H9 (cell line): Measurements from ENCODE around the gene MAPKAP1. TPM values are rescaled to one million over a fixed set of nuclear protein-coding genes. Genes with fewer than 3 reads are reported as not detected.
A peak's percentile ranks its signal among the peaks of the same experiment; 100 is the strongest.

Experiments
- DNase-seq: peaks from one replicate; pipeline ENCODE4 v3.0.0-alpha.2; 2017
- H2AFZ ChIP-seq: one replicate; pipeline ENCODE4 v1.6.1; 2013; ENCODE audit warnings: mild to moderate bottlenecking, low read length, control low read depth, moderate library complexity
- H2AK5ac ChIP-seq: 2 replicates; pipeline ENCODE4 v1.6.1; 2013; ENCODE audit warnings: low read length, control low read depth, mixed read lengths; ENCODE audit not compliant: insufficient read length
- H2BK120ac ChIP-seq: one replicate; pipeline ENCODE4 v1.6.1; 2013; ENCODE audit warnings: low read depth, mild to moderate bottlenecking, low read length, control low read depth, inconsistent platforms; ENCODE audit not compliant: poor library complexity, severe bottlenecking
- H2BK12ac ChIP-seq: 2 replicates; pipeline ENCODE4 v1.6.1; 2013; ENCODE audit warnings: low read length, control low read depth, mixed read lengths, low read depth; ENCODE audit not compliant: insufficient read length
- H2BK15ac ChIP-seq: 2 replicates; pipeline ENCODE4 v1.6.1; 2013; ENCODE audit warnings: low read depth, low read length, control low read depth
- H2BK20ac ChIP-seq: one replicate; pipeline ENCODE4 v1.6.1; 2013; ENCODE audit warnings: low read depth, mild to moderate bottlenecking, low read length, control low read depth, inconsistent platforms; ENCODE audit not compliant: poor library complexity, severe bottlenecking
- H2BK5ac ChIP-seq: 2 replicates; pipeline ENCODE4 v1.6.1; 2013; ENCODE audit warnings: low read length, control low read depth, mixed read lengths; ENCODE audit not compliant: insufficient read length
- H3K14ac ChIP-seq: 2 replicates; pipeline ENCODE4 v1.6.1; 2013; ENCODE audit warnings: low read length, control low read depth; ENCODE audit not compliant: insufficient read depth
- H3K18ac ChIP-seq: 2 replicates; pipeline ENCODE4 v1.6.1; 2013; ENCODE audit warnings: low read depth, mild to moderate bottlenecking, mixed read lengths, low read length, control low read depth; ENCODE audit not compliant: insufficient read length
- H3K23ac ChIP-seq: 2 replicates; pipeline ENCODE4 v1.6.1; 2013; ENCODE audit warnings: low read length, control low read depth, mixed read lengths, low read depth; ENCODE audit not compliant: insufficient read length
- H3K23me2 ChIP-seq: 2 replicates; pipeline ENCODE4 v1.6.1; 2013; ENCODE audit warnings: low read depth, mild to moderate bottlenecking, mixed read lengths, low read length, control low read depth; ENCODE audit not compliant: insufficient read length, poor library complexity, severe bottlenecking
- H3K27ac ChIP-seq: 2 replicates; pipeline ENCODE4 v1.5.1; 2013; ENCODE audit warnings: low read length, control low read depth, mixed read lengths, low read depth; ENCODE audit not compliant: insufficient read length
- H3K27me3 ChIP-seq: 2 replicates; pipeline ENCODE4 v1.6.1; 2013; ENCODE audit warnings: low read length, control low read depth, inconsistent platforms; ENCODE audit not compliant: insufficient read depth
- H3K4ac ChIP-seq: 2 replicates; pipeline ENCODE4 v1.6.1; 2013; ENCODE audit warnings: low read depth, mild to moderate bottlenecking, control low read depth, inconsistent platforms, low read length, moderate library complexity
- H3K4me1 ChIP-seq: 2 replicates; pipeline ENCODE4 v1.6.1; 2013; ENCODE audit warnings: low read length, control low read depth, inconsistent platforms; ENCODE audit not compliant: insufficient read depth
- H3K4me2 ChIP-seq: 2 replicates; pipeline ENCODE4 v1.6.1; 2013; ENCODE audit warnings: low read length, control low read depth, mixed read lengths; ENCODE audit not compliant: insufficient read length, insufficient read depth
- H3K56ac ChIP-seq: 2 replicates; pipeline ENCODE4 v1.6.1; 2013; ENCODE audit warnings: low read depth, mild to moderate bottlenecking, mixed read lengths, low read length, control low read depth; ENCODE audit not compliant: insufficient read length
- H3K79me1 ChIP-seq: 2 replicates; pipeline ENCODE4 v1.6.1; 2013; ENCODE audit warnings: low read depth, mild to moderate bottlenecking, moderate library complexity, low read length, control low read depth, inconsistent platforms; ENCODE audit not compliant: insufficient read depth, poor library complexity, severe bottlenecking
- H3K79me2 ChIP-seq: 2 replicates; pipeline ENCODE4 v1.6.1; 2013; ENCODE audit warnings: low read length, control low read depth, inconsistent platforms; ENCODE audit not compliant: insufficient read depth
- H3K9ac ChIP-seq: 2 replicates; pipeline ENCODE4 v1.6.1; 2013; ENCODE audit warnings: low read length, control low read depth, mixed read lengths; ENCODE audit not compliant: insufficient read length; ENCODE audit errors: extremely low read depth
- H3K9me3 ChIP-seq: one replicate; pipeline ENCODE4 v1.6.1; 2013; ENCODE audit warnings: low read depth, low read length, inconsistent platforms; ENCODE audit not compliant: control insufficient read depth
- H3T11ph ChIP-seq: one replicate; pipeline ENCODE4 v1.6.1; 2013; ENCODE audit warnings: mild to moderate bottlenecking, low read length, control low read depth, inconsistent platforms
- H4K20me1 ChIP-seq: one replicate; pipeline ENCODE4 v1.6.1; 2013; ENCODE audit not compliant: control insufficient read depth, insufficient read length, insufficient read depth
- H4K5ac ChIP-seq: 2 replicates; pipeline ENCODE4 v1.6.1; 2013; ENCODE audit warnings: low read depth, mild to moderate bottlenecking, mixed read lengths, low read length, control low read depth; ENCODE audit not compliant: insufficient read length
- H4K8ac ChIP-seq: replicated peaks from 2 replicates; pipeline ENCODE4 v1.6.1; 2013; ENCODE audit warnings: low read length, control low read depth, mixed read lengths, low read depth; ENCODE audit not compliant: insufficient read length
- H4K91ac ChIP-seq: 2 replicates; pipeline ENCODE4 v1.6.1; 2013; ENCODE audit warnings: low read depth, mild to moderate bottlenecking, moderate library complexity, mixed read lengths, low read length, control low read depth; ENCODE audit not compliant: insufficient read length
- H3K27ac Mint-ChIP-seq, 3 experiments: 2 replicates in 2 of 3; 3 replicates in 1 of 3; pipeline ENCODE4 v1.8.0; 2020 to 2021; ENCODE audit warnings: mixed read lengths in 3 of 3, mild to moderate bottlenecking in 1 of 3, moderate library complexity in 1 of 3
- H3K27me3 Mint-ChIP-seq: 2 replicates; pipeline ENCODE4 v1.8.0; 2021; ENCODE audit warnings: low read depth, mild to moderate bottlenecking, moderate library complexity, mixed read lengths
- H3K36me3 Mint-ChIP-seq, 3 experiments: 2 replicates in 2 of 3; 3 replicates in 1 of 3; pipeline ENCODE4 v1.8.0; 2020 to 2021; ENCODE audit warnings: low read depth in 3 of 3, mixed read lengths in 3 of 3; ENCODE audit not compliant: insufficient read depth in 1 of 3
- H3K4me1 Mint-ChIP-seq, 2 experiments: 2 replicates each; pipeline ENCODE4 v1.8.0; 2020; ENCODE audit warnings: mixed read lengths in 2 of 2
- H3K4me3 Mint-ChIP-seq, 2 experiments: 2 replicates in 1 of 2; 3 replicates in 1 of 2; pipeline ENCODE4 v1.8.0; 2020 to 2021; ENCODE audit warnings: mild to moderate bottlenecking in 2 of 2, mixed read lengths in 2 of 2, moderate library complexity in 1 of 2
- H3K9me3 Mint-ChIP-seq, 2 experiments: 2 replicates in 1 of 2; 3 replicates in 1 of 2; pipeline ENCODE4 v1.8.0; 2020; ENCODE audit warnings: mild to moderate bottlenecking in 2 of 2, mixed read lengths in 2 of 2, moderate library complexity in 1 of 2
- WGBS: extraction: QIAGEN DNeasy Blood & Tissue Kit; methylation state at CpG from one replicate; pipeline ENCODE4 v1.1.7; 2013; ENCODE audit warnings: missing lambda C conversion rate, low lambda C conversion rate, mixed read lengths; ENCODE audit not compliant: insufficient read length; ENCODE audit errors: extremely low coverage; 5-methylcytosine and 5-hydroxymethylcytosine counted together
- total RNA-seq: library from RNA; stranded (reverse); gene quantifications from 2 replicates; pipeline ENCODE4 v1.2.1, GENCODE V29; 2021
- TF ChIP-seq, protein P1 (sequence below): fragments of 200-600 bp; sonication (generic); conservative IDR thresholded peaks from 3 replicates; pipeline ENCODE4 v1.8.0; 2021; ENCODE audit warnings: antibody characterized with exemption, mild to moderate bottlenecking

The MAPKAP1 gene
- total RNA-seq, 1 experiment from 2014 or later: 97.0 TPM

- no peak overlapping the region for H4K8ac ChIP-seq
- WGBS: no CpG with 5 or more reads among the region's 10 CpGs
- H4K5ac ChIP-seq: no peak overlapping the region
- H4K91ac ChIP-seq: no peak overlapping the region
- H3T11ph ChIP-seq: no peak overlapping the region
- Mint-ChIP-seq H3K4me1 (peaks cover 15 to 22% of the 10 kb centered on the region in 2 experiments), H3K27me3 (no peaks in the 10 kb centered on the region), H3K9me3 (no peaks in the 10 kb centered on the region), H3K36me3 (no peaks in the 10 kb centered on the region), H3K27ac (0 out of 7 replicates have a peak overlapping the region, but pooled peaks of 2 of the 3 experiments have one; percentile 14 to 55), H3K4me3 (no peak overlapping the region)
- no peaks in the 10 kb centered on the region for H3K79me2 ChIP-seq
- H3K23me2 ChIP-seq: no peaks in the 10 kb centered on the region
- H3K27me3 ChIP-seq: no peaks in the 10 kb centered on the region
- no peak overlapping the region for H2BK12ac ChIP-seq
- H3K56ac ChIP-seq: no peak overlapping the region
- no peak overlapping the region for H3K18ac ChIP-seq
- H2BK5ac ChIP-seq: no peak overlapping the region
- no peak overlapping the region for H3K4me2 ChIP-seq
- H3K9me3 ChIP-seq: no peaks in the 10 kb centered on the region
- no peaks in the 10 kb centered on the region; the same call in 1 of the 2 replicates for H3K4me1 ChIP-seq
- DNase-seq: no peak
- H2BK15ac ChIP-seq: no peak overlapping the region
- H2BK120ac ChIP-seq: no peak overlapping the region
- H3K23ac ChIP-seq: no peak overlapping the region
- no peaks in the 10 kb centered on the region for H3K79me1 ChIP-seq
- no peak overlapping the region for H3K4ac ChIP-seq
- no peak overlapping the region for H2AK5ac ChIP-seq
- no peak overlapping the region for H3K27ac ChIP-seq
- H2BK20ac ChIP-seq: no peak overlapping the region
- TF ChIP-seq, protein P1, sequence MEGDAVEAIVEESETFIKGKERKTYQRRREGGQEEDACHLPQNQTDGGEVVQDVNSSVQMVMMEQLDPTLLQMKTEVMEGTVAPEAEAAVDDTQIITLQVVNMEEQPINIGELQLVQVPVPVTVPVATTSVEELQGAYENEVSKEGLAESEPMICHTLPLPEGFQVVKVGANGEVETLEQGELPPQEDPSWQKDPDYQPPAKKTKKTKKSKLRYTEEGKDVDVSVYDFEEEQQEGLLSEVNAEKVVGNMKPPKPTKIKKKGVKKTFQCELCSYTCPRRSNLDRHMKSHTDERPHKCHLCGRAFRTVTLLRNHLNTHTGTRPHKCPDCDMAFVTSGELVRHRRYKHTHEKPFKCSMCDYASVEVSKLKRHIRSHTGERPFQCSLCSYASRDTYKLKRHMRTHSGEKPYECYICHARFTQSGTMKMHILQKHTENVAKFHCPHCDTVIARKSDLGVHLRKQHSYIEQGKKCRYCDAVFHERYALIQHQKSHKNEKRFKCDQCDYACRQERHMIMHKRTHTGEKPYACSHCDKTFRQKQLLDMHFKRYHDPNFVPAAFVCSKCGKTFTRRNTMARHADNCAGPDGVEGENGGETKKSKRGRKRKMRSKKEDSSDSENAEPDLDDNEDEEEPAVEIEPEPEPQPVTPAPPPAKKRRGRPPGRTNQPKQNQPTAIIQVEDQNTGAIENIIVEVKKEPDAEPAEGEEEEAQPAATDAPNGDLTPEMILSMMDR: no peak
- H2AFZ ChIP-seq: no peak overlapping the region
- no peak overlapping the region for H3K14ac ChIP-seq
- no peaks in the 10 kb centered on the region for H4K20me1 ChIP-seq
- H3K9ac ChIP-seq: no peak overlapping the region
These were observed 174.0 kb downstream of the MAPKAP1 start for GRCh38 chr9:125532812-125533594.
